SIG-M5 (cell line): ENCODE measurements around the gene CCDC91.
"Not testable (repeated sequence)": the region's sequence is repeated elsewhere in the genome, so short reads cannot be mapped to it uniquely, and the experiment has no call there.

Experiments used
- DNase-seq: peaks from one replicate; lab custom pipeline; 2025; lab: John Stamatoyannopoulos, UW

Gene CCDC91

DNA sequence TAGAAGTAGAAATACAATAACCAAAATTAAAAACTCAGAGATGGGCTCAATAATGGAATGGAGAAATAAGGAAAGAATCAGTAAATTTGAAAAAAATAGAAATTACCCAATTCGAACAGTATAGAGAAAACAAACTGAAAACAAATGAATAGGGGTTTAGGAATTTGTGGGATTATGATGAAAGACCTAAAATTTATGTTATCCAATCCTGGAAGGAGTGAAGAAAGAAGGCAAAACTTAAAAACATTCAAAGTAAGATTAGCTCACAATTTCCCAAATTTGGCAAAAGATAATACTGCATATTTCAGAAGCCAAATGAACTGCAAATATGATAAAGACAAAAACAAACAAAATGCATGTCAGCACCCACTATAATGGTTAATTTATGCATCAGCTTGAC, 177.1 kb downstream of the CCDC91 start:
- DNase-seq, result no peak

DNA sequence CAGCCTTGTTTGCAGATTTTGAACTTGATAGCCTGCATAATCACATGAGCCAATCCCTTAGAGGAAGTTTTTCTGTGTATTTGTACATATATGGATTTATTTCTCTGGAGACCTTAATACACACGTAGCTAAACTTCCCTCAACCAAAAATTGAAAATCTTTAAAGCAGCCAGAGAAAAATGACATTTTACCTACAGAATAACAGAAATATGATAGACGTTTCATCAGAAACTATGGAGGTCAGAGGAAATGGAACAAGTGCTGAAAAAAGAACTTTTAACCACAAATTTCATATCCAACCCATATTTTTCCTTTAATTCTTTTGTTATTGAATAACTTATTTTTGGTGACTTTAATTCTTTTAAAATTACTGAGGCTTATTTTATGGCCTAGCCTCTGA, 177.7 kb downstream of the CCDC91 start:
- no peak for DNase-seq

DNA sequence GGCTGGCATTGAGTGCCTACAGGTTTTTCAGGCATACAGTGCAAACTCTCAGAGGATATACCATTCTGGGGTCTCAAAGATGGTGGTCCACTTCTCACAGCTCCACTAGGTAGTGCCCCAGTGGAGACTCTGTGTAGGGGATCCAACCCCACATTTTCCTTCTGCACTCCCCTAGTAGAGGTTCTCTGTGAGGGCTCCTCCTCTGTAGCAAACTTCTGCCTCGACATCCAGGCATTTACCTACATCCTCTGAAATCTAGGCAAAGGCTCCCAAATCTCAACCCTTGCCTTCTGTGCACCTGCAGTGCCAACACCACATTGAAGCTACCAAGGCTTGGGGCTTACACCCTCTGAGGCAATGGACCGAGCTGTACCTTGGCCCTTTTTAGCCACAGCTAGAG, 179.2 kb downstream of the CCDC91 start:
- DNase-seq, result no peak

DNA sequence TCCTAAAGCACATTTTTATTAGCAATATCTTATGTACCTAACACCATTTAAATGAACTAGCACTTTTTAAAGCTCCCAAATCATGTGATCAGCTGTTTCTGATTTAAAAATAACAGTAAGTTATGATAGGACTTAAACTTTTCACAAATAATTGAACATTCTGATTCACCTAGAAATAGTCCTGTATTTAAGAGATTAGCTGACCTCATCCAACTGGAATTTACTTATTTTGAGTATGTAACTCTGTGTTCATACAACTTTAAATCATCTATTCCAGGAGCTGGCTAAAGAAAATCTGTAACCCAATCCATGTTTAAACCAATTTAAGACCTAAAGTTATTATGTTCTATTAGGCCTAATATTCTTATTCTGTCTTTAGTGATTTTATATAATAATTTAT, 184.3 kb downstream of the CCDC91 start:
- DNase-seq, result no peak

DNA sequence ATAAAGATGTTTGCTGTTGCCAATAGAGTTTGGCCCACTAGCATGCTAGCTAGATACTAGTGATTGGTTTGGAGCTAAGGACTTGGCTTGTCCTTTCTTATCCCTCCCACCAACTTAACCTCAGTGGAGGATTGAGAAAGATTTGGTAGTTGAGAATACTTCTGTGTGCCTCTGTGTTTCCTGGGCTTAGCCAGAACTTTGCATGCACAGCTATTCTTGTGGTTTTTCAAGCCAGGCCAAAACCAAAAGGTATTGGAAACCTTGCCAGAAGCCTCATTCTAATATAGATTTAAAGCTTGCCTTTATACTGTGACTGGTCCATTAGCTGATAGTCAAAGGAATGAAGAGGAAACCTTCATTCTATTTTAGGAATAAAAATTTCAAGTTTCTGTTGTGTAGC, 188.5 kb downstream of the CCDC91 start:
- no peak for DNase-seq

DNA sequence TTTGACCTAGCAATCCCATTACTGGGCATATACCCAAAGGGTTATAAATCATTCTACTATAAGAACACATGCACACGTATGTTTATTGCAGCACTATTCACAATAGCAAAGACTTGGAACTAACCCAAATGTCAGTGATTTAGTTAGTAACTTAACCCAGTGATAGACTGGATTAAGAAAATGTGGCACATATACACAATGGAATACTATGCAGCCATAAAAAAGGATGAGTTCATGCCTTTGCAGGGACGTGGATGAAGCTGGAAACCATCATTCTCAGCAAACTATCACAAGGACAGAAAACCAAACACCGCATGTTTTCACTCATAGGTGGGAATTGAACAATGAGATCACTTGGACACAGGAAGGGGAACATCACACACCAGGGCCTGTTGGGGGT, 189.5 kb downstream of the CCDC91 start:
- not testable (repeated sequence) for DNase-seq

DNA sequence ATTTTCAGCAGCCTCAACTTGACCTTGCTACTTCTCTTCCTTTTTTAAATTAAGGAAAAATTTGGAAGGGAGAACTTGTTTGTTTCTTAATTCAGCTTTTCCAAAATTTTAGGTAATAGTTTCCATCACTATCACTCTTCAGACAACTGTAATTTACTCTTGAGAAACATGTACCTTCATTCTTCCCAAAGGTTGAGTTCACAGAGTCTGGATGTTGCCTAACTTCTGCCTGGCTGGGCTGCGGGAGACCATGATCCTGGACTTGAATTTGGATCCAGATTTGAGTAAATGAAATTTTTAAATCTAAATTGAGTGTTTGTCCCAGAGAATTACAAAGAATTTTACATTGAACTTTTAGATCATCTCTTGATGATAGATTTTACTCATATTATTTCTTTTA, 193.1 kb downstream of the CCDC91 start:
- no peak for DNase-seq

DNA sequence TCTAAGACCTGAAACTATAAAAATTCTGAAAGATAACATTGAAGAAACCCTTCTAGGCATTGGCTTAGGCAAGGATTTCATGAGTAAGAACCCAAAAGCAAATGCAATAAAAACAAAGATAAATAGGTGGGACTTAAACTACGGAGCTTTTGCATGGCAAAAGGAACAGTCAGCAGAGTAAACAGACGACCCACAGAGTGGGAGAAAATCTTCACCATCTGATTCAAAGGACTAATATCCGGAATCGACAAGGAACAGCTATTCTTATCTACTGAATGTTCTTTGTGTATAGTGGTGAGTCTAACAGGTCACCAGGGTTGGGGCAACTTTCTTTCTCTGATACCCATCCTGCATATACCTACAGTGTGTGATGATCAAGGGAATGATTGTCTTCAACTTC, 198.6 kb downstream of the CCDC91 start:
- no peak for DNase-seq

DNA sequence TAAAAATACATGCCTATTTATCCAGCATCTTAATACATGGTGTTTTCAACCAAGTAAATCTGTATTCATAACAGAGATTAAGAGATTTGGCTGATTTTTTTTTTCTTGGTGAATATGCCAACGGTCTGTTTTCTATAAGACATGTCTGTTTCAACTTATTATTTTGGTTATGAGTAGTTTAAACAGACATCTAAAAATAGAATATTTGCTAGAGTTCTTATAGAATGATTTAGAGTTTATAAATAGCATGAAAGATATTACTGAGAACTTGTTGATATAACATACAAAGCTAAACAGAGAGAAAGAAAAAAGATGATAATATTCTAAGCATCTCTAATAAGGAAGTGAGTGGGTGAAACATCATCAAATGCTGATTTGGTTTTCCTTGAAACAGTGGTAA, 199.9 kb downstream of the CCDC91 start:
- DNase-seq, result no peak

DNA sequence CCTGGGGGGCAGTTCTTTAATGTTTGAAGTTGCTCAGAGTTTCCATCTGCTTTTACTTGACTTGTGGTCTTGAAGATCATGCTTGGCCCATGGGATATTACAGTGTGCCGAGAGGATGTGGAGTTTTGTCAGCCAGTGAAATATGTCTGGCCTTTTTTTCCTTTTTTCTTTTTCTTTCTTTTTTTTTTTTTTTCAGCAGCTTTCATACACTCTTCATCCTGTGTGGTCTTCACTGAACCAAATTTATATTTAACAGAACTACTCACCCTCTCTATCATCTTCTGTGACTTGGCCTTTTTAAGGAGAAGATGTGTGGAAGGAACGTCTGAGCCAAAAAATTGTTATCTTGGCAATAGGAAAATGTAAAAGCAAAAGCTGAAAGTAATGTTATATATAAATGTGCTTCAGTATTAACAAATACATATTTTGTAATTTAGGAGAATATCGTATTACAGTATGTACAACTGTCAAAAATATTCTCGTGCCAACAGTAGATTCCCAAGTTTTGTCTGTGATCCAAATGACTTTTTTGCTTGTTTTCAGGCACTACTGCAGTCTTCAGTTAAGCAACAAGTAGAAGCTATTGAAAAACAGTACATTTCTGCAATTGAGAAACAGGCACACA, 200.6 kb downstream of the CCDC91 start:
- no peak for DNase-seq

DNA sequence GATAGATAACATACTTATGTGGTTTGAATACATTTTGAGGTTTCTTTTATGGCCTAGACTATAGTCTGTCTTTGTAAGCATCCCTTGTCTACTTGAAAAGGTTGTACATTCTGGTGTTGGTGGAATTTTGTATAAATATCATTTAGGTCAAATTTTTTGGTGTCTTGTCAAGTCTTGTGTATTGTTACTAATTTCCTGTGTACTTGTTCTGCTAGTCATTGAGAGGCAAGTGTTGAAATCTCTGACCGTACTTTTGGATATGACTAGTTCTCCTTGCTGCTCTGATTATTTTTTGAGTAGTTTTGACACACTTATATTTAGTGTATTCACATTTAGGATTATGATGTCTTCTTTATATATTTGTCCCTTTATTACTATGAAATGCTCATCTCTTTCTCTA, 219.6 kb downstream of the CCDC91 start:
- no peak for DNase-seq

DNA sequence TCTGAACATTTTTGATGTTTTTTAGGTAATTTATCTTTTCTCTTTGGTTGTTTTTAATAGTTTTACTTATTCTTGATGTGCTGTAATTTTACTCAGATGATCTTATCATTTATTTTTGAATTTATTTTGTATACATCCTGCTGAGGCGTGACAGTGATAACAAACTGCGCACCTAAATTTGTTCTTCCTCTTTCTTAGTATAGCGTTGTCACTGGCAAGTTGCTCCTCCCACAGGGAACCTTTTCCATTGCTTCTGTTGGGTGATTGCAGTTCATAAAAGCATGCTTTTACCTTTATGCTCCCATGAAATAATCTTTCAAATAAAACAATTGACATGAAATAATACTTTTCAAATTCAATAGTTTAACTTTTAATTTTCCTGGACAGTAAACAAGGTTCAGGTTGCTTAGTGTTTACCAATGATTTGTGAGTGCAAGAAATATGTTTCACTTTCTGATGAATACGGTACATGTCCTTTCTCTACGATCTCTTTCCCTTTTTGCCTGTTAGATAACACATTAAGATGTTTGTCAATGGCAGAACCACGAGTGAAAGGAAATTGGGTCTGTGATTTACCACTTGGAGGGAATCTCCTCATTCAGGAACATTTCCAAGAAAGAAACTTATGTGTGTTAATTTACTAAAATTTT, 223.3 kb downstream of the CCDC91 start:
- no peak for DNase-seq

DNA sequence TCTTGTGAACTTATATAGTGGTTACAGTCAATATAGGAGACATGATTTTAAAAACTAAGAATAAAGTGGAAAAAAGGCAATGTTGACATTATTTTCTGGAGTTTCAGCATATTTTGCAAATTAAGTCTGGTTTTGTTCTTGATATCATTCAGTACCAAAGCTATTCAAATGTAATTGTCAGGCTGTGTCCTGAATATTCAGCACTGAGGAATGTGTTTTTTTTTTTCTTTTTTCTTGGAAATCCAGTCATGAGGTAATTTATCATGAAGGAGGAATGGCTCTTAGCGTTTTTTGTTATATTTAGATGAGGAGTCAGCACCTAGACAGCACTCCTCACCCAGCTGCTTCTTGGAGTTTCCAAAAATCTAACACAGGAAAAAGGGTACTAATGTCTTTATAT, 225.5 kb downstream of the CCDC91 start:
- no peak for DNase-seq

DNA sequence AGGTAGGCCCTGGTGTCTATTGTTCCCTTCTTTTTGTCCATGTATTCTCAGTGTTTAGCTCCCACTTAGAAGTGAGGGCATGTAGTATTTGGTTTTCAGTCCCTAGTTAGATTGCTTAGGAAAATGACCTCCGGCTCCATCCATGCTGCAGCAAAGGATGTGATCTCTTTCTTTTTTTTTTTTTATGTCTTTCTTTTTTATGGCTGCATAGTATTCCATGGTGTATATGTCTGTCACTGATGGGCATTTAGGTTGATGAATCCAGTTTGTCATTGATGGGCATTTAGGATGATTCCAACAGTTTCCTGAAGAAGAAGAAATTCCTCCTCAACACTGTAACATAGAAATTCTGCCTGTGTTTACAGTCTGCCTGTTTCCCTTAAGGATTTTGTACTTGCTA, 231.1 kb downstream of the CCDC91 start:
- DNase-seq, result no peak

DNA sequence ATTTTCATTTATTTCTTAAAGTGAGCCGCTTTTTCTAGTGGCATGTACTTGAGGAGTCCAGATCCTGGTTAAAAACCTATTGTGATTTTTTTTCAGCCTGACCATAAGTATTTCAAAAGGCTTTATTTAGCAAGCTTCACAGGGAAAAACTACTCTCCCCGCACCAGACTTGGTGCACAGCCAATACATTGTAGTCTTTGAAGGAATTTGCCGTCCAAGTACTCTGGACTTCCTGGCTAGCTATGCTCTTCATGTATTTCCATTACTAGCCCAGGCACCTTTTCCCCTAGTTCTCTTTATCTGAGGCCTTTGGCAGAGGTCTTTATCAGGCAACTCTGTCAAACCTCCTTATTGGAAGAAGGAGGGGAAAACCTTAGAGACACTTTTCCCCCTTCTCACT, 234.7 kb downstream of the CCDC91 start:
- DNase-seq, result no peak

DNA sequence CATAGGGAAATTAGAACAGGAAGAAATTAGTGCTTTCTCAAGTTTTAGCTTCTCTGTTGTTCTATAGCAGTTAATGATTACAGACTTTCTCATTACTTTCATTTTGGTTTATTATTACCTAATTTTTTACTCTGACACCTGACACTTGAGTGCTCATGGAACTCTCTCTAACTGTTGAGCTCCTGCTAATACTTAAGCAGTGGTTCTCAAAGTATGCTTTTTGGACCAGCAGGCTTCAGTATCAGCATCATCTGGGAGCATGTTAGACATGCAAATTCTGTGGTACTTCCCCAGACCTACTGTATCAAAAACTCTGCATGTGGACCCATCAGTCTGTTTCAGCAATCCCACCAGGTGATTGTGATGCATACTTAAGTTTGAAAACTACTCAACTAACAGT, 235.3 kb downstream of the CCDC91 start:
- DNase-seq, result no peak

DNA sequence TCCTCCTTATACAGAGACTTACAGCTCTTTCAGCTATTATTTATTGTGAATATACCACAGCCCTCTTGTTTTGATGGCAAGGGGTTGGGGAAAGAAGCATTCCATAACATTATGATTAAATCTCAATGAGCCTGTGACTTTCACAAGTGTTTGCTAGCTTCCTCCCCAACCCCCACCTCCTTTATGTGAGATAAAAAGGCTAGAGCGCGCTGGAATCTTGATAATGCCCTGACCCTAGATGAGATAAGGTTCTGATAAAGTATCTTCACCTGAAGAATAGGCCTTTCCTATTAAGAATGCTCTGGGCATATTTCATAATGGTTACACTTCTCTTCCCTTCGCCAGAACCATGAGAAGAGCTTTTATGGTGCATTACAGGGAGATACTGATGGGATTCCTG, 236.8 kb downstream of the CCDC91 start:
- no peak for DNase-seq

DNA sequence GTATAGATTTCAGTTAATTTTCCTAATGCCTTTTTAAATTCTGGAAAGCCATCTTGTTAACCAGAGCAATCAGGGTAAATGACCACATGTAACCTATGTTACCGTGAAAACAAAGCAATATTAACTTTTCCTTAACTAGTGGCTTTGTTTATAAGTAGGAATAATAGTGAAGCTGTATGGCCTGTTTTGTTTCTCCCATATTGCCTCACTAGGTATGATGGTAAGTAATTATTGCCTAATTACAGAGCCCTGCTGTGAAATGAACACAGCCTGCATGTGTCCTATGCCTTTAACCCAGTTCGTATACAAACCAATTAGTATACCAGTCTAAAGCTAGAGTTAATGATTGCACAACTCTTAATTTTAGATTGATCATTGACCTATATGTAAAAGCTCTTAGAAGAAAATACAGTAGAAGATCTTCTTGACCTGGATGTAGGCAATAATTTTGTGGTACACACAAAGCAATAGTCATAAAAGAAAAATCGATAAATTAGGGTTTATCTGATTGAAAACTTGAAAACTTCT, 249.9 kb downstream of the CCDC91 start:
- DNase-seq, result no peak

DNA sequence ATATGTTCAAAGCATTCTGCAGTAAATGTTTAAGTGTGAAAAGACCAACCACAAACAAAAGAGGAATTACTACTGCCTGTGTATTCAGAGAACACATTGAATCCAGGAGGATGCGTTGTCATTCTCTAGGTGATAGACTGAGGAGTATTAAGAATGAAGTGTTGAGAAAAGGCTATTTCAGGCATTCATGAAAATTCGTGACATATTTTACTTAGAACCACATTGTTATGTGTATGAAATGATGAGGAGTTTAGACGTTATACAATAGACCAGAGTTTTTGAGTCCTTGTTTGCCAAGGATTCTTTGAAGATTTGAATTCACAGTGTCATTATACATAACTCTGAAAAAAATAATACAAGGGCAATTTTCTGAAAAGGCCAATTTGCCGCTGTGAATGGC, 251.8 kb downstream of the CCDC91 start:
- DNase-seq, result no peak

DNA sequence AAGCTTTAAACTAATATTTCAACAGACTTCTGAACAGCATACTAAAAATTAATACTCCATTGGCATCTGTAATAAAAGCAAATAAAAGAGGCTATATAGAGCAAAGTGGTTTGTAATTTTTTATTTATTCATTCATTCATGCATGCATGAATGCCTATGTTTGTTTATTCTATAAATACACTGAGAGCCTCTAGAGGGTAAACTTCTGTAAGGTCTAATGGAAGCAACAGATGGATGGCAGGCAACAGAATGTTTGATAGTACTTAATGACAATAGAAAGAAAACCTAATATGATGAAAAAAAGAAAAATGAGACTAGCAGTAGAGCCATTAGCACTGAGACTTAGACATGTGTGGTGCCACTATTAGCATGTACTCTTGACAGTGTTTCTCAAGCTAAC, 253.1 kb downstream of the CCDC91 start:
- no peak for DNase-seq

DNA sequence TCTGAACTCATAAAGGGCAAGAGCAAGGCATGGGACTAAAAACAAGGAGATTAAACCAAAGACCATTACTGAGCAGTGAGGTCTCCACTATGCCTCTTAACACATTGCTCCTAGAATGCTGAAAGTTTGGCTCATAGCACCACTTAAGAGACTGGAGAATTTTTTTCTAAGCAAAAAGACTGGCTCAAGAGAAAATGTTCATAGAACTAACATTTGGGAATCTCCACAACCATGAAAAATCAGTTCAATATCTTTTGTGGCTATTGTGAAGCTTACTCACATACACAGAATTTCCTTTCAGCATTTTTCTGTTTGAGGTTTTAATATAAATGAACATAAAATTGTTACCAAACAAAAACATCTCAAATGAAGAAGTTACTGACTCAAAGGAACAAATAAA, 255.8 kb downstream of the CCDC91 start:
- DNase-seq, result no peak

DNA sequence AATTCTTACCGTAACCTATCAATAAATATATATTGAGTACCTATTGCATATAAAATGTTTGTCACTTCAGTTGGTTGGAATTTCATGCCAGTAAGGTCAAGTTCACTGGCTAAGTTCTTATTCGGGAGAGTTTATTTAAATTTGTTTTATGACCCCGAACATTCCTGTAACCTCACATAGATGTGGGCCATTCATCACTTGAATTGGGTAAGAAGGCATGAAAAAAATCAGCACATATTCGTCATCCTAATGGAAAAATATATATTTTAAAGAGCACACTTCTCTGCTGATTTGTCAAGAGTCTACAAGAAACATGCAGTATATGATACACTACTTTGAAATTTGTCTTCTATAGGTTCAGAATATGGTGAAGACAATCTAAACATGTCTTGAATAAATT, 263.4 kb downstream of the CCDC91 start:
- DNase-seq, result no peak

DNA sequence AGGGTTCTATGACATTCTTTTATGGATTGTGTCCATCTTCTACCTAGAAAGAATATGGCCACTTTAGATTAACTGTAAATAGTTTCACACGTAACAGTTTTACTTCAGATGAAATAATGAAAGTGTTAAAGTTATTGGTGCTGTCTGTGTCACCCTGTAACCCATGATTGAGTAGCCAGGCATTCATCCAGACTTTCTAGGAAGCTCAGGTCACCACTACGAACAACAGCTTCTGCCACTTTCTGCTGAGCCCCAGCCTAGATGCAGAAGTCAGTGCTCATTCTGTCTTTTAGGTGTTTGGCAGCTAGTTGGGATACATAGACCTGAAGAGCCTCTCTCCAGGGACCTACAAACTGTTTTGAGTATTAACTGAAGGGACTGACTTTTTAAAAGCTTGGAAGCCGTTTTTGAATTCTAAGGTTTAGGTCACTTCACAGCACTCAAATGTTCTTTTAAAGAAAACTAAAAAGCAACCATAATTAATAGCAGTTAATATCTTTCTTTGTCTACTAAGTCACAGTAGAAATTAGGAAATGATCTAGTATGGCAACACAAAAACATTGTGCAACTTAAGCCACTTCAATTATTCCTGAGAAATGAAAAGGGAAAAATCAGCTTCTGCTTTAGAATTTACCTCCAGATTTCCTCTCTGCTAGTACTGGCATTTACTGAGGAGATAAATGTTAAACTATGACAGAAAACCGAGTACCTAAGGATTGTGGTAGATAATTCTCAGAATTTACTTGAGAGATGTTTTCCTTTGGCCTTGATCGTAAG, 266.9 kb downstream of the CCDC91 start:
- no peak for DNase-seq
